ENCODE data around the gene PLCH1. TPM values are rescaled to one million over a fixed set of nuclear protein-coding genes. Genes with fewer than 3 reads are reported as not detected.

The PLCH1 gene
- total RNA-seq, 1 donor: 0.36 TPM

DNA sequence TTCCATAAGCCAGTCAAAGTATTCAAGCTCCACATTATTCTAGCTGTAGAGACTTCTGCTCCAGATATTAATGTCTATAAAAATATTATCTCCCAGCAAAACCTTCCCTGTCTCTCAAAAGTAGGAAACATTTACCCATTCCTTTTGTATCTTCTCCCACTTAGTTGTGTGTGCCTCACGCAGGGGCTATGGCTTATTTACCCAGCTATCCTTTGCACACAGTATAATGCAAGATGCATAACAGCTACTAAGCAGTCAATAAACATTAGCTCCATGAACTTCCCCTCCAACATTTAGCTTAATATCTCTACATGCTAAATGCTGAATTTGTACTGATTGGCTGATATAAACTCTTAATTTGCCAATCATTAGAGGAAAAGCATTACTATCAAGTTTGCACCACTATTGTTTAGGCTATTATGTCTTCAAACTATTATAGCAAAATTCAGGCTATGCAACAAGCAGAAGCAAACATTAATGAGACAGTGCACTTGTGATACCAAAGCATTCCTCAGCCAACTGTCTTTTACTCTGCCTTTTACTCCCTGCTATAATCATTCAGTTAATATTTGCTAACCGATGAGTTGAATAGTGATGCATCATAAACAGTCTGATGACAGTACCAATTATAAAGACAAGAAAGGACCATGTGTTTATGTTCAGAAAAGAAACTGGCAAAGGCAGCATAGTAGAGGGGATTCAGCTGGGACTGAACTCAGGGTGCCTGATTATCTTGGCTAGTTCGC lies 81.2 kb downstream of the PLCH1 start:
- no peaks in the 10 kb centered on the region for H3K9me3 ChIP-seq (ENCODE audit: low read depth, low read length)
- no peaks in the 10 kb centered on the region for H4K20me1 ChIP-seq (ENCODE audit: insufficient read depth, low read length)
- TF ChIP-seq, protein P1, sequence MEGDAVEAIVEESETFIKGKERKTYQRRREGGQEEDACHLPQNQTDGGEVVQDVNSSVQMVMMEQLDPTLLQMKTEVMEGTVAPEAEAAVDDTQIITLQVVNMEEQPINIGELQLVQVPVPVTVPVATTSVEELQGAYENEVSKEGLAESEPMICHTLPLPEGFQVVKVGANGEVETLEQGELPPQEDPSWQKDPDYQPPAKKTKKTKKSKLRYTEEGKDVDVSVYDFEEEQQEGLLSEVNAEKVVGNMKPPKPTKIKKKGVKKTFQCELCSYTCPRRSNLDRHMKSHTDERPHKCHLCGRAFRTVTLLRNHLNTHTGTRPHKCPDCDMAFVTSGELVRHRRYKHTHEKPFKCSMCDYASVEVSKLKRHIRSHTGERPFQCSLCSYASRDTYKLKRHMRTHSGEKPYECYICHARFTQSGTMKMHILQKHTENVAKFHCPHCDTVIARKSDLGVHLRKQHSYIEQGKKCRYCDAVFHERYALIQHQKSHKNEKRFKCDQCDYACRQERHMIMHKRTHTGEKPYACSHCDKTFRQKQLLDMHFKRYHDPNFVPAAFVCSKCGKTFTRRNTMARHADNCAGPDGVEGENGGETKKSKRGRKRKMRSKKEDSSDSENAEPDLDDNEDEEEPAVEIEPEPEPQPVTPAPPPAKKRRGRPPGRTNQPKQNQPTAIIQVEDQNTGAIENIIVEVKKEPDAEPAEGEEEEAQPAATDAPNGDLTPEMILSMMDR (IDR thresholded peaks at IDR 0.05; ENCODE audit: extremely low read depth, low read depth, low read length): no peak
- no peak overlapping the region for H3K4me3 ChIP-seq (ENCODE audit: insufficient read depth, low read length)
- no peaks in the 10 kb centered on the region for H3K36me3 ChIP-seq (ENCODE audit: insufficient read depth, low read length)
- H3K4me1 ChIP-seq (ENCODE audit: insufficient read depth, low read length): peaks cover 4% of the 10 kb centered on the region
- H3K27ac ChIP-seq (ENCODE audit: low read depth, low read length): no peak overlapping the region
- no peak for DNase-seq (ENCODE audit: insufficient read length, low spot score, missing footprints)
- no peak overlapping the region for H2AFZ ChIP-seq (ENCODE audit: low read length)
- H3K79me2 ChIP-seq (ENCODE audit: insufficient read depth, low read length): no peaks in the 10 kb centered on the region
- no peak overlapping the region for H3K4me2 ChIP-seq (ENCODE audit: insufficient read depth, low read length)
- H3K27me3 ChIP-seq (ENCODE audit: insufficient read depth, low read length): no peaks in the 10 kb centered on the region

DNA sequence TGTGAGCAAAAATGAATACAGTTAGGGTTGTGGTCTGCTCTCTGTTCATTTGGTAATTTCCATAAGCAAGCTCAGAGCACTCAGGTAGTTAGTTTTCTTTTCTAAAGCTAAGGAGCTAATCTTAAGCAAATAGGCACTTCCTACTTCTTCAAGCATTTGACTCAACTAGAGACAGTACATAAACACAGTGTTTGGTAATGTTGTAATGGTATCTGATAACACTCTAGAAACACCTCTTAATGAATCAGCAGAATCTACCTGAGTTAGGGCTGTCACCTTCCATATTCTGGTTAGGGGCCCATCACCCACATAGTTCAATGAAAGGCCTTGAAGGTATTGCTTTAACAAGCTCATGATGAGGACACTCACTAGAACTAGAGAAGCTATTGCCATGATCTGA lies 83.1 kb downstream of the PLCH1 start:
- H3K27me3 ChIP-seq (ENCODE audit: insufficient read depth, low read length): no peaks in the 10 kb centered on the region
- no peaks in the 10 kb centered on the region for H3K36me3 ChIP-seq (ENCODE audit: insufficient read depth, low read length)
- TF ChIP-seq, protein P1 (IDR thresholded peaks at IDR 0.05; ENCODE audit: extremely low read depth, low read depth, low read length): no peak
- no peak overlapping the region for H3K4me3 ChIP-seq (ENCODE audit: insufficient read depth, low read length)
- H3K9me3 ChIP-seq (ENCODE audit: low read depth, low read length): no peaks in the 10 kb centered on the region
- H3K4me2 ChIP-seq (ENCODE audit: insufficient read depth, low read length): no peak overlapping the region
- H4K20me1 ChIP-seq (ENCODE audit: insufficient read depth, low read length): no peaks in the 10 kb centered on the region
- H3K4me1 ChIP-seq (ENCODE audit: insufficient read depth, low read length): peaks cover 4% of the 10 kb centered on the region
- H2AFZ ChIP-seq (ENCODE audit: low read length): no peak overlapping the region
- no peak for DNase-seq (ENCODE audit: insufficient read length, low spot score, missing footprints)
- H3K27ac ChIP-seq (ENCODE audit: low read depth, low read length): no peak overlapping the region
- no peaks in the 10 kb centered on the region for H3K79me2 ChIP-seq (ENCODE audit: insufficient read depth, low read length)

DNA sequence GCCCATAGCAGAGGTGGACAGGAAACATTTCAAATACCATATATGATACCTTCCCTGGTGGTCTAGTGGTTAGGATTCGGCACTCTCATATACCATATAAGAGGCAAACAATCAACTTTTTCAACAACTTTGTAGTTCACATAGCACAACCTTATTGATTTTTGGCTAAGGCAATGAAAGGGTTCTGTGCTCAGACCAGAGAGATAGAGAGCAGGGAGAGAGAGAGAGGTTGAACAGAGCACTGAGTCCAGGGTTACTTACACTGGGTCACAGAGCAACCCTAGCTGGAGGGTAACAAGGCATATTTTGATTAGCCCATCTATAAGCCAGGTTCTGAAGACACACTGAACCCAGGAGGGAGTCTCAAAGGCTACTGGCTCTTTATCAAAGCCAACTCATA lies 83.8 kb downstream of the PLCH1 start:
- Histone ChIP-seq H3K27ac (ENCODE audit: low read depth, low read length) (no peak overlapping the region), H3K9me3 (ENCODE audit: low read depth, low read length) (no peaks in the 10 kb centered on the region), H3K27me3 (ENCODE audit: insufficient read depth, low read length) (no peaks in the 10 kb centered on the region), H3K36me3 (ENCODE audit: insufficient read depth, low read length) (no peaks in the 10 kb centered on the region), H3K4me3 (ENCODE audit: insufficient read depth, low read length) (no peak overlapping the region), H2AFZ (ENCODE audit: low read length) (no peak overlapping the region), H3K4me2 (ENCODE audit: insufficient read depth, low read length) (no peak overlapping the region), H3K79me2 (ENCODE audit: insufficient read depth, low read length) (no peaks in the 10 kb centered on the region), H3K4me1 (ENCODE audit: insufficient read depth, low read length) (peaks cover 4% of the 10 kb centered on the region), H4K20me1 (ENCODE audit: insufficient read depth, low read length) (no peaks in the 10 kb centered on the region)
- TF ChIP-seq, protein P1 (IDR thresholded peaks at IDR 0.05; ENCODE audit: extremely low read depth, low read depth, low read length): no peak
- DNase-seq (ENCODE audit: insufficient read length, low spot score, missing footprints): no peak

DNA sequence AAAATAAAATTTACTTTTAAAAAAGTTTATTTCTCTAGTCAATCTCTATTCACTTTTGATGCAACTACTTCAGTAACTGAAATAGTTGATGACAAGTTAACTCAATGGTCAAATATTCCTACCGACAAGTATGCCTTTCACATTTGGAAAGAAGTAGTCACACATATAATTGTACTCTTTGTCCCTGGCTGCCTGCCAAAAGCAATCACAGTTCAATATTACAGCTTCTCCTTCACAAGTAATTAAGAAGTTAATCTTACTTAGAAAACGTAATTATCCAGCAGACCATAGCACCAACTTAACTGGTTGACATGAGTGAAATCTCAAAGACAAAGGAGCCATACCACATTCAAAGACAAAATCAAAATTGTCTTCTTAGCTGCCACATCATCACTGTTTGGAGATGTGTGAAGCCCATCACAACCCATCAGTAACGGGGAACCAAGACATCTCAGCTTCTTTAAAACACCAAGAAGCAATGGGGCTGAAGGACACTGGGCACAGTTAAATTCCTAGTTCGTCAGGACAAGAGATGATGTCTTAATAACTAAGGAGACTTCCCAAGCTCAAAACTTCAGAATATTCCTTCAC lies 86.1 kb downstream of the PLCH1 start:
- Histone ChIP-seq H3K4me3 (ENCODE audit: insufficient read depth, low read length) (no peak overlapping the region), H4K20me1 (ENCODE audit: insufficient read depth, low read length) (no peaks in the 10 kb centered on the region), H3K4me1 (ENCODE audit: insufficient read depth, low read length) (no peaks in the 10 kb centered on the region), H3K27me3 (ENCODE audit: insufficient read depth, low read length) (no peaks in the 10 kb centered on the region), H3K4me2 (ENCODE audit: insufficient read depth, low read length) (no peak overlapping the region), H2AFZ (ENCODE audit: low read length) (no peak overlapping the region), H3K27ac (ENCODE audit: low read depth, low read length) (no peak overlapping the region), H3K36me3 (ENCODE audit: insufficient read depth, low read length) (no peaks in the 10 kb centered on the region), H3K79me2 (ENCODE audit: insufficient read depth, low read length) (no peaks in the 10 kb centered on the region), H3K9me3 (ENCODE audit: low read depth, low read length) (no peaks in the 10 kb centered on the region)
- DNase-seq (ENCODE audit: insufficient read length, low spot score, missing footprints): no peak
- TF ChIP-seq, protein P1 (IDR thresholded peaks at IDR 0.05; ENCODE audit: extremely low read depth, low read depth, low read length): no peak
